SW 1271 (cell line): ENCODE results near the gene FHIT.

Experiments
- DNase-seq, 2 experiments: peaks; one replicate each; lab custom pipeline; 2025; lab: John Stamatoyannopoulos, UW

The FHIT gene

DNA sequence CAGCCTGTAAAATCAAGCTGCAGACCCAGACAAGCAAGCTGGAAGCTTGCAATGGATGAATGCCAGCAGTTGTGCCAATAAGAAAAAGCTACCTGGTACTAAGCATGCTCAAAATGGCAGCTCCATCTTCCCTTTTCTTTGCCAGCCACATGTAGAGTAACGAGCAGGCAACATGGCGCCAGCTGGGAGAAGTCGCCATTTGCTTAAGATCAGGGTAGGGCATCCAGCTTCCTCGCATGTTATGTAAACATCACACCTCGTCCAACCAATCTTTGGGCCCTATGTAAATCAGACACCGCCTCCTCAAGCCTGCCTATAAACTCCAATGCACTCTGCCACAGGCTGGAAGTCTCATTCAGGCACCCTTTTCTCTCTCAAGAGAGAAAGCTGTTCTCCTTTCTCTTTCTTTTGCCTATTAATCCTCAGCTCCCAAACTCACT lies 973.9 kb downstream of the FHIT start:
- DNase-seq: no peak

DNA sequence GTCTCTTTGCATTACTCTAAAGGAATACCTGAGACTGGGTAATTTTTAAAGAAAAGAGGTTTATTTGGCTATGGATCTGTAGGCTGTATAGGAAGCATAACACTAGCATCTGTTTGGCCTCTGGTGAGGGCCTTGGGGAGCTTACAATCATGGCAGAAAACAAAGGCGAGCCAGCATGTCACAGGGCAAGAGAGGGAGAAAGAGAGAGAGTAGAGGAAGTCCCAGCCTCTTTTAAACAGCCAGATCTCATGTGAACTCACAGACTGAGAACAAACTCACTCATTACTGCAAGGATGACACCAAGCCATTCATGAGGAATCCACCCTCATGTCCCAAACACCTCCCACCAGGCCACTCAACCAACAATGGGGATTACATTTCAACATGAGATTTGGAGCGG lies 974.6 kb downstream of the FHIT start:
- no peak for DNase-seq

DNA sequence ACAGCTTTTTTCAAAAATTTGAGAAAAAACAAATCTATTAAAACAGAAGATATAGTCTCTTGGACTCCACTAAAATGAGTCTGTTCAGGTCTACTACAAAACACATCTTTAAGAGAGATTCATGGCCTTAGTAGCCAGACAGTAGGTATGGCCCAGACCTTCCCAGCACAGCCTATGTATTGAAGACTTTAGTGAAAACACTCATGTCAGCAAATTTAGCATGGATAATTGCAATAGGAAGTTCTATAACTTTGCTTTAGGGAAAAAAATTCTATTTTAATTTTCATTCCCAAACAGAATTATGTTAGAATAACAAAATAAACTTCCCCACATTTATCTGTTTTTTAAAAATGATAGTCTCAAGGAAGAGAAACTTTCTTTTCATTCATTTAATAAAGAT lies 976.6 kb downstream of the FHIT start:
- DNase-seq: no peak

DNA sequence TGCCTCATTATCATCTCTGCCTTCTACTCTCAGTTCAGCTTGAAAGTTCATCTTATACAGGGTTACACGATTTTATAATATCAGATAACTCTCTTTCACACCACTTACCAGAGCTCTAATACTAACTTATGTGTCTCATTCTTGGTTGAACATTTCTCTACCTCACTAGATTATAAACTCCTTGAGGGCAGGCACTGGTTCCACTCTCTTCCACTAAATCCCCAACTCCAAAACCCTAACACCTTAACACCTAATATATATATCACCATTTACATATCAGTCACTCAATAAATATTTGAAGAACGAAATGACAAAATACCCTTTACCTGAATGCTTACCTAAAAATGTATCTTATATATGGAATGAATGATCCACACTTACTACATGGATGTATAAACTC lies 977.2 kb downstream of the FHIT start:
- DNase-seq: no peak

DNA sequence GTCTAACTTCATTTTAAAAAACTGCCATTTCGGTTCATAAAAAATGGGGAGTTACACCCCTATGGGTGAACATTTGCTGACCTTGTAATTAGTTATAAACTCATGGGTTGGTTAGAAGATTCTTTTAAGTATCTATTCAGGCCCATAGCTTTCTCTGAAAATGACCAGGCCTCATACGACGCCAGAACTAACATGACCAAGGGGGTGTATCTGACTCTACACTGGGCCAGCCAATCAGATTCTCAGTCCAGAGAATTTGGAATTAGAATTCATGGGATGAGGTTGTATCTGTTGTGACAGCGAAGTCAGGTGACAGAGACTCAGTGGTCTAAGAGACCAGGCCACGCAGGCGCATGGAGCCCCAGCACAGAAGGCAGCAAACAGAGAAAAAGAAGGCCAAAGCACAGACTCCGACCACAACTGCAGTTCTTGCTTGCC lies 981.4 kb downstream of the FHIT start:
- DNase-seq: no peak

DNA sequence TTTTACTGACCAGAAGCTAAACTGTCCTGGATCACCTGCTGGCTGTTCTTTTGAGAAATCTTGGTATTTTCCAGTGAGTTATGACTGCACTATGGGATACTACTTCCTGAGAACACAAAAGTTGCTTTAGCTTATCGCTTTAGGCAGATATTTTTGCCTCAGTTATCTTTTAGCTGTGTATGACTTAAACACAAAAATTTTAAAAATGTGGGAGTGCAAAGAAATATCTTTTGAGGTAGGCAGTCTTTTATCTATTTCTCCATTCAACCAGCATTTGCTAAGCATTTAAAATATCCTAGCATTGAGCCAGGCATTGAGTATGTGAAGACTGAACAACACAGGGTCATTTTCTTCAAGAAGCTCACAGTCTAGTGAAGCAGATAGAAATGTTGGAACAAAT lies 981.9 kb downstream of the FHIT start:
- DNase-seq: no peak

DNA sequence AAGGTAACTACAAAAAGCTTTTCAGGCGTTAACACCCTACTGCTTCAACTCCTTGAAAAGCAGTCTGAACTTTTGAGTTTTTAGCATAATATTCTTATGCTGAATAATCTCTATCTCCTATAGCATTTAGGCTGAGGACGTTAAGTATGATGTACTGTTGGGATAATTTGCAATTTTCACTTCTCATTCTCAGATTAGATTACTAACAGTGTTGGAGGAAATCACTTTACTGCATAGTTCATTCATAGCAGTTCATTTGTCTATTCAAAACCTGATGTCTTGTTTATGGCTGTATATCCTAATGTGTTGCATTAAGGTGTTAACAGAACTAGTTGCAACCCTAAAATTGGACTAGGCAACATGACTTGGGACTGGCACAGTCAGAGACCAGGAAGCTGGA lies 983.1 kb downstream of the FHIT start:
- DNase-seq: no peak

DNA sequence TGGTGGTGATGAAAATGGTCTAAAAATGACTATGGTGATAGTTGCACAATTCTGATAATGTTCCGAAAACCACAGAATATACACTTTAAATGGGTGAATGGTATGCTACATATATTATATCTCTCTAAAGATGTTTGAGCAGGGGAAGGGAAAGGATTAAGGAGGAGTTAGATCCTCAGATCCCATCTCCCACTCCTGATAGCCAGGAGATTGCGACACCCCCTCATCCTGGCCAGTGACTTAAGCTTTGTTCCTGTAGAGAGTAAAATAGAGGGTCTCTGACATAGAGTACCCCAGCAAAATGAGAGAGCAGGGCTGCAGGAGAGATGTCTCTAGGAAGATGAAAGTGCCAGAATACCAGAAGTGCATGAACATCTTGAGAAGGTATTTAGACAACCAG lies 984.8 kb downstream of the FHIT start:
- DNase-seq: no peak

DNA sequence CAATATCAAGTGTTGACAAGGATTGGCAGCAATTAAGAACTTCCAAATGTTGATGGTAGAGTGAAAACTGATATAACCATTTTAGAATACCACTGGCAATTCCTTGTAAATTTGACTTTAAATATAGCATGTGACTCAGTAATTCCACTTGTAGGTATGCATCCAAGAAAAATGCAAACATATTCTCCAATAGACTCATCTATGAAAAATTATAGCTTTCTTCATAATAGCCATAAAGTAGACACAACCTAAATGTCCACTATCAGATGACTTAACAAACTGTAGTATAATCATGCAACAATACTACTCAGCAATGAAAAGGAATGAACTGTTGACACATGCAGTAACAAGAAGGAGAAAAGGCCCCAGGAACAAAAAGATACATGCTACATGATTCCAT lies 988.1 kb downstream of the FHIT start:
- DNase-seq: no peak

DNA sequence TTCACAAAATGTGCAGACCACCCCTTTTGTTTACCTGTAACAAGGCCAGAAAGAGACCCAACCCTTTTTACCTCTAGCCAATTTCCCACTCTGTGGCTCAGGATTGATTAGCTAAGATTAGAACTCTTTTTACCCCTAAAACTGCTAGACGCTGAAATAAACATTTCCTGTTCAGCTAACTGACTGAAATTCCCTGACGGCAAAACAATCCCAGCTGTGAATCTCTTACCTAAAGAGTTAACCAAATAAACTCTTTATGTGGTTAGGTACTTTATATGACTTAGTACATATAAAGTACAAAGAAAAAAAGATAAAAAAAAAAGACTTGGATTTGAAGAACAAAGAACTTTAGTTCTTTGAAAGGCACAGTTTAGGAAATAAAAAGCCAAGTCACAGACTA lies 988.7 kb downstream of the FHIT start:
- no peak for DNase-seq

DNA sequence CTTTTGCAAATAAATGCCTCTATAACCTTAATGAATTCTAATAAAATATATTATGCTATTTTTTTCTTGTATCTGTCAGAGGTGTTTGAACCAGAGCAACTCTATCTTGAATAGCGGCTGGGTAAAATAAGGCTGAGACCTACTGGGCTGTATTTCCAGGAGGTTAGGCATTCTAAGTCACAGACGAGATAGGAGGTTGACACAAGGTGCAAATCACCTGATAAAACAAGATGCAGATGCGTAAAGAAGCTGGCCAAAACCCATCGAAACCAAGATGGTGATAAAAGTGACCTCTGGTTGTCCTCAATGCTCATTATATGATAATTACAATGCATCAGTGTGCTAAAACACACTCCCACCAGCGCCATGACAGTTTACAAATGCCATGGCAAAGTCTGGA lies 990.7 kb downstream of the FHIT start:
- no peak for DNase-seq

DNA sequence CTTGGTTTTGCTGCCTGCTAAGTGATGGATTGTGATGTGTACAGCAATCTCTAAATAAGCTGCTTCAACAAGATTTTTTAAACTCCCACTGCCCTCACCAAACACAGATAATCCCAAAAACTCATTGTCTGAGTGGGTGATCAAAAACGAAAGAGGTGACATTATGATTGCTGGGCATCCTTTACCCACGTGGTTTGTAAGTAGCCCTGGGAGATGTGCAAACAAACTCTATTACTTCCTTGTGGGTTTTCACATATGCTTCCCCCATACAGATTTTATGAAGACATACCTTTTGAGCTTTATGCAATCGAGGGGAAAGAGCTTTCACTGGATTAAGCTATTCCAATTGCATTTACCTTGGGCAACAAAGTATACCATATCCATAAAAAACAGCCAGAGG lies 1000.4 kb downstream of the FHIT start:
- no peak for DNase-seq

DNA sequence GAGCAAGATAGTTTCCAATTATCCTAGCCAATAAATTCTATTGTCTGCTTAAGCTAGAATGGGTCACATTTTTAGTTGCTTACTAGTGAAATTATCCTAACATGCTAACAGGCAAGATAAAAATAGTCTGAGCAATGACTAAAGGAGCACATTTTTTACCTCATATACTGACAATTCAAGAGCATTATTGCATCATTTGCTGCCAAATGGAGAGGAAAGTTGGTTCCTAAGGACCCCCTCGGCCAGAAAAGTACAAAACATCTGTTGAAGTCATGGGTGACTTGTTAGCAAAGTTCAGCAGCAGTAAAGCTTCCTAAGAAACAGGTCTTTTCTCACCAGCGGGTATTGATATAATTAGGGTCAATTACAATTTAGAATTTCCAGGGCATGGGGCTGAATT lies 1001.0 kb downstream of the FHIT start:
- no peak for DNase-seq

DNA sequence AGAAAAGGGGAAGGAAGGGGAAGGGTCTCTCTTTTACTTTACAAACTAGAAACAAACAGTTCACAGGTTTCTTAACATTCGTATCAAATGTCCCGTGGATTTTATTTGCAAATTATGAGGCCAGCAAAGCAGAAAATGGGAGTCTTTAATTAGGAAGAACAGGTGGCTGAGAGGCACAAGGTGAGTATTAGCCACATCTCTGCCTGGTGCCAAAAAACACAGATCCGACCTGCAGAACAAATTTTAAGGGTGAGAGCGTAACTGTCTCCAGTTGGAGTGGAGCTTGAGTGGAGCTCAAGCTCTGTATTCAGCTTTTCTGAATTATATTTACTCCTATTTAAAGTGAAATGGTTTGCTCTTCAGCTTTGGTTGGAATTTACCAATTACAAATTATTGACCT lies 1004.9 kb downstream of the FHIT start:
- no peak for DNase-seq

DNA sequence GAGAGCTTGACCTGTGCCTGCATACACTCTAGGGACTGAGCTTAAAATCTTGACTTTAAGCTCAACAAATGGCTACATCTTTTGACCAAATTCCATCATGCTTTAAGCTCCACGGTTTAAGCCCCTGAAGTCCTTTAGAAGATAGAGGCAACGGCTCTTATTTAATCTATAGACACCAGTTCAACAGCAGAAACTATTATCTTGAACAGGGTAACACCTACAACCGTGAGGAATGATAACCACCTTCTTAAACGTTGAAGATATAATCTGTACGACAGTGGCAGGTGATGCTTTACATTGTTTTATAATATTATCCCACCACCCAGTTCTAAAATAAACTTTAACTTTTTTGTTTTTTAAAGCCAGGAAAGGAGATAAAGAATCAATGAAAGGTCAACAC lies 1007.8 kb downstream of the FHIT start:
- no peak for DNase-seq

DNA sequence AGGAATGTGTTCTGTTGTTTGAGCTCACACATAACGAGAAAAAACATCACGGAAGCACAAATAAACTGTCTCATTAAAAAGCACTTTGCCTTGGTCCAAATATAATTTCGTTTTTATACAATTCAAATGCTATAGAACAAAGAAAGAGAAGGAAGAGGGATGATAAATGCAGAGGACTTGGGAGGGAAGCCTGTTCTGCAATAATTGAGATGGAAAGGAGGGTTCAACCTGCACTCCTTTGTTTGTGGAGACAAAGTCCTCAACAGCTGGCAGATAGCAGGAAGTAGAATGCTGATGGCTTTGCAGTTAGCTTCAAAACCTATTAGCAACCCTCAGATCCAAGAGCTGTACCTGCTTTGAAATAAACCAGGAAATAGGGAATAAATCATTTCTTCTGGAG lies 1010.8 kb downstream of the FHIT start:
- DNase-seq: no peak

DNA sequence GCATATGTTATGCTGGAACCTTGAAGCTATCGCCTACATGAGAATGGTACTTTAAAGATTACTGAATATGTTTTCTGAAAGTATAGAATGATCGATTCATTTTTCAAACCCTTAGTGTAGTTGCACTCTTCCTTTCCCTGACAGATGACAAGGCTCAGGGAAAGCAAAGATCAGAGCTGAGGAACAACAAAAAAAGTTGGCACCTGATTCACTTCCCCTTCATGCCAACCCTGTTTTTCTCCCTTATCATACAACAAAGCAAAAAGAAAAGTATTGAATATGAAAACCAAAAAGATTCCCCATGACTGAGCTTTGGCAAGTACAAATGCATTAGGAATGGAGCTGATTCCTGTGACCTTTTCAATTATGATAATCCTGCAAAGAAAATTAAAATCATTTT lies 1012.7 kb downstream of the FHIT start:
- no peak for DNase-seq

DNA sequence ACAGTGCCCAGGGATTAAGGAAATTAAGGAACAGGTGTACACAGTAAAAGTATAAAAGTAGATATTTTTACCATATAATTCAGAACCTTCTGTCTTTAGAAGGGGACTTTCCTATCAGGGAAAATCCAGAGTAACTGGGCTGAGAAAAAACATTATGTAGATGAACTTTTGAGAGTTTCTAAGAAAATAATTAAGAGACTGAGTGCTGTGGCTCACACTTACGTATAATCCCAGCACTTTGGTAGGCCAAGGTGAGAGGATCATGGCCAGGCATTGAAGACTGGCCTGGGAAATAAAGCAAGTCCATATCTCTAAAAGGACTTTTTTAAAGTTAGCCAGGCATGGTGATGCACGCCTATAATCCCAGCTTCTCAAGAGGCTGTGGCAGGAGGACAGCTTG lies 1021.8 kb downstream of the FHIT start:
- no peak for DNase-seq

DNA sequence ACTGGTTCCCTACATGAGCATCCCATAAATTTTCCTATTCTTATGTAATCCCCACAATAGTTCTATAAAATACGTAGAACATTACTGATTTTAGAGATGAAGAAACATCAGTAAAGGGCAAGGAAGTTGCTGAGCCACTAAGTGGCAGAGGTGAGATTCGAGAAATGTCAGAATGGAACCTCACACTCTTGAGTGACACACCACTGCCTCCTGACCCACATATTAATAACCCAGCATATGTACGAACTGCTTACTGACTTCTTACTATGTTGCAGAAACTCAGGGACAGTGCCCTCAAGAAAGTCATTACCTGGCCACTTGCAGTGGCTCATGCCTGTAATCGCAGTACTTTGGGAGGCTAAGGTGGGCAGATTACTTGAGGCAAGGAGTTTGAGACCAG lies 1022.4 kb downstream of the FHIT start:
- no peak for DNase-seq

DNA sequence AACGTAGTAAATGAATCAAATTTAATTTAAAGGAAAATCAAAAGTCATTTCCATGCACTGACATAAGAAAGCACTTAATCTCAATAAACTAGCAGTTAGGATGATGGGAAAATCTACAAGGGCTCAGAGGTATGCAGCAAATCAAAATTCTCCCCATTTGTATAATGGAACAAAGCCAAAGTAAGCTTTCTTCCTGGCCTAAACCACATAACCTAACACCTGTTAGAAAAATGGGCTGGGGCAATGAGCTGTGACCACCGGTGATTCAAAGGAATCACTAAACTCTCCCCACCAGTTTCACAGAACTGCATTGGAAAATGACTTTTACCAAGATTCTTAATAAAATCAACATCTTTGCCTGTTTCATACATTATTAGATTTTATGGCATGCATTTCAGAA lies 1024.3 kb downstream of the FHIT start:
- DNase-seq: no peak

DNA sequence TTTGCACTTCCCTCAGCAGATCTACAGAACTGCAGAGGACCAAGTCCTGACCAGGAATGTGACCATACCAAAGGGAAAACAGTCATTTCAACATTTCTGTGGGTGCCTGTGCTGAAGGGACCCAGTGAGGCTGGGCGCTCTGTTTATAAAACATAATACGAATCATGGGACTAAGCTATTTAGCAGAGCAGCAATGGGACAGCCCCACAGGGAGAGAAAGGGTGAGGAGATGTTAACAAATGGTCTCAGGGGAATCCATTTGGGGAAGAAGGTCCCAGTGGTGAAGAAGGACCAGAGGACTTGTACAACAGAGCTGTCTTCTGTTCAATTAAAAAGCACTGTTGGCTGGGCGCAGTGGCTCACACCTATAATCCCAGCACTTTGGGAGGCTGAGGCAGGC lies 1025.4 kb downstream of the FHIT start:
- no peak for DNase-seq

DNA sequence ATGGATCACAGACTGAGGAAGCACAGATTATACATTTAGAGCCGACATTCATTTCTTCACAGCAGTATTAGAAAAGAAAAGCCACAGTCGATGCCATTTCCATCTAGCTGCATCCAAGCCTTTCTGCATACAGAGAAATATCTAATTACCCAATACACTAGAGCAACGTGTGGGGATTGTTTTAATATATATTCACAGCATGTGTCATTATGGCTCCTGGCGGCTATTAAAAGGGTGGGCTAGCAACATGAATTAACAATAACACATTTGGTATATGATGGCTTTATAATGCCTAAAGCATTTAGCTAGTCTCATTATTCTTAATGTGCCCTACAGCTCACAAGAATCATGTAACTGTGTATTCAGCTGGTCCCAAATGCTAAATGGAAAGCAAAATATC lies 1030.5 kb downstream of the FHIT start:
- DNase-seq: no peak

DNA sequence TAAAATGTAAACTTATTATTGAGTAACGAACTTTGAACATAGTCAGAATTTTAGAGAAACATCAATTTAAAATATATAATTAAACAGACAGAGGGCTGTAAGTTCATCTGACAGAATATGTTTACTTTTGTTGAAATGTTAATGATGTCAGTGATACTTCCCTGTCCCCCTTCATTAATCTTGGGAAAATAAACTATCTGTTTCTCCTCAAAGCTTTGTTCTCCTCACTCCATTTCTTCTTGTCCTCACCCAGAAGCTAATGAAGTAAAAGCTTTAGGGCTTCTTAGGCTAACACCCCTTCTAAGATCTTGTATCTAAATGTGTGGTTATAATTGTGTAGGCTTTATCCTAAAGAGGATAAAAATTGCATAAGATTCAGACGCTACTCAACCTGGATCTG lies 1031.8 kb downstream of the FHIT start:
- no peak for DNase-seq

DNA sequence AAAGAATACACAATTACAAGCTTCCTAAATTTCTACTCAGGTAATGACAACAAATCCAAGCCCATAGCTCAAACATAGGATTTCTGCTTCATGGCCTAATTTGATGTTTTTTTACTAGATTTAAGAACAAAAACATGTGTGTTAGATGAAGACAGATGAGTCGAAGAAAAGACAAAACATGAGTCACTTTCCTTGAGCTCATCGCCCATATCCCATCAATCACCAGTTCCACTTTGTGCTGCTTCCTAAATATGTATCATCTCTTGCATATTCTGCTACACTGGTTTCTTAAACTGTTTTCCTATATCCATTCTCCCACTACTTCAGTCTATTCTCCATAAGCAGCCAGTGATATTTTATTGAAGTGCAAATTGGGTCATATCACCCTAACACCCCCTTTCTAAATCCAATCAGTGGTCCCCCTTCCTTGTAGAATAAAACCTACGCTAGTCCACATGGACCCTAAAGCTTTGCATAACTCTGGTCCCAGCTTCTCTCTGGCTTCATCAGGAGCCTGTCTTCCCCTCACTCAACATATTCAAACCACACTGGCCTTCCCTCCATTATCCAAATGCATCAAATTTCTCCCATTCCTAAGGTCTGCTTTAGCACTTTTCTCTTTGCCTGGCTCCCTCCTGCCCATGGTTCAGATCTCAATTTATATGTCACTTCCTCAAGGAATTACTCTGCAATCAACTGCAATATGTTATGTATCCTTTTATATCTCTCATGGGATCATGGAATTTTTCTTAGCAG lies 1033.9 kb downstream of the FHIT start:
- DNase-seq: no peak
